ENCODE results near the gene ACSS3.

DNA sequence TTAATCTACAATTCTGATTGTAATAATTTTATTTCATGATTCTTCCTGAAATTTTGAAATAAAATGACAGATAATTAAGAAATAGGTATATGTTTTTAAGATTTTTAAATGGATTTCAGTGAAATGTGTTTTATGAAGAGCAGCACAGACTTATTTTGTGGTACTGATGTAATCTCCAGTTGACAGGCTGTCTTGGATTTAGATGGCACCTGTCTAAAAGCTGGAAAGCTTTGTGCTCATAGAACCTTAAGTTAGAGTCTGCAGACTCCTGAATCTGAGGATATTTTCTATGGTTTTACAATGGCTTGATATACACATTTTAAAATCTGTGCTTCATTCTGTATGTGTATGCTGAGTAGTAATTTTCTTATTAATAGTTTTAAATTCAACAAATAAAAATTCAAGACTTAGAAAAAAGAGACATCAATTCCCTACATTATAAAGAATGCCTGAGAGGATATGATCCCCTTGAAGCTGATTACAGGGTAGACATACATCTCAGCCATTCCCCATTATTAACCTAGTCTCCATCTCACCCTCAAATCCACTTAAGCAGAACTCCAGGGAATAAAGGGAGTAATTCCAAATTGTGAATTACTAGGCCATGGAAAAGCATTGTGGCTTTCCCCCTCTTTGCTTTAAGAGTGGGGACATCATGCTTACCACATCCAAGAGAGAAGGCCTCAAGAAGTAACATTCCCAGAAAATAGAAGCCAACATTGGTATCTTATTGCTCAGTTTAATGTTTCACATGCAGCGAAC, 33.7 kb upstream of the ACSS3 start:
- no peak for TF ChIP-seq POLR2AphosphoS5 (IDR thresholded peaks at IDR 0.05)
- TF ChIP-seq, protein P1, sequence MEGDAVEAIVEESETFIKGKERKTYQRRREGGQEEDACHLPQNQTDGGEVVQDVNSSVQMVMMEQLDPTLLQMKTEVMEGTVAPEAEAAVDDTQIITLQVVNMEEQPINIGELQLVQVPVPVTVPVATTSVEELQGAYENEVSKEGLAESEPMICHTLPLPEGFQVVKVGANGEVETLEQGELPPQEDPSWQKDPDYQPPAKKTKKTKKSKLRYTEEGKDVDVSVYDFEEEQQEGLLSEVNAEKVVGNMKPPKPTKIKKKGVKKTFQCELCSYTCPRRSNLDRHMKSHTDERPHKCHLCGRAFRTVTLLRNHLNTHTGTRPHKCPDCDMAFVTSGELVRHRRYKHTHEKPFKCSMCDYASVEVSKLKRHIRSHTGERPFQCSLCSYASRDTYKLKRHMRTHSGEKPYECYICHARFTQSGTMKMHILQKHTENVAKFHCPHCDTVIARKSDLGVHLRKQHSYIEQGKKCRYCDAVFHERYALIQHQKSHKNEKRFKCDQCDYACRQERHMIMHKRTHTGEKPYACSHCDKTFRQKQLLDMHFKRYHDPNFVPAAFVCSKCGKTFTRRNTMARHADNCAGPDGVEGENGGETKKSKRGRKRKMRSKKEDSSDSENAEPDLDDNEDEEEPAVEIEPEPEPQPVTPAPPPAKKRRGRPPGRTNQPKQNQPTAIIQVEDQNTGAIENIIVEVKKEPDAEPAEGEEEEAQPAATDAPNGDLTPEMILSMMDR (IDR thresholded peaks at IDR 0.05): no peak
